HG03135 (cell line): ENCODE data around the gene CFAP141.
A peak's percentile ranks its signal among the peaks of the same experiment; 100 is the strongest.

Experiments
- ATAC-seq: cut with Tn5 transposase; IDR thresholded peaks from one replicate; pipeline ENCODE4 v1.9.1; 2021; ENCODE audit warnings: mild to moderate bottlenecking, moderate library complexity; ENCODE audit not compliant: unreplicated experiment

CFAP141 gene

GRCh38 chr1:154174654-154175053 is 31.5 kb downstream of the CFAP141 start:
- no peak for ATAC-seq

GRCh38 chr1:154171880-154172279 is 34.3 kb downstream of the CFAP141 start:
- ATAC-seq, result no peak

GRCh38 chr1:154171223-154171583 is 34.9 kb downstream of the CFAP141 start:
- no peak for ATAC-seq

GRCh38 chr1:154170547-154171222 is 35.4 kb downstream of the CFAP141 start:
- ATAC-seq, result no peak

- no peak for ATAC-seq
Observed at GRCh38 chr1:154167461-154167860, 38.7 kb downstream of the CFAP141 start.

- no peak for ATAC-seq
Observed at GRCh38 chr1:154166207-154166606, 39.9 kb downstream of the CFAP141 start.

- no peak for ATAC-seq
Observed at GRCh38 chr1:154159554-154159953, 46.6 kb downstream of the CFAP141 start.

GRCh38 chr1:154158307-154159125 is 47.6 kb downstream of the CFAP141 start:
- ATAC-seq, result no peak

GRCh38 chr1:154157520-154158306 is 48.4 kb downstream of the CFAP141 start:
- ATAC-seq, result peak; percentile 72

- no peak for ATAC-seq
Observed at GRCh38 chr1:154155251-154155650, 50.9 kb downstream of the CFAP141 start.

GRCh38 chr1:154154534-154155191 is 51.5 kb downstream of the CFAP141 start, which contains the start of gene NUP210L:
Gene NUP210L, minus strand, starts transcription at chr1:154155073.
- ATAC-seq, result no peak

- ATAC-seq, result no peak
Observed at GRCh38 chr1:154154053-154154452, 52.1 kb downstream of the CFAP141 start.

- no peak for ATAC-seq
Observed at GRCh38 chr1:154151311-154151710, 54.8 kb downstream of the CFAP141 start.
